ENCODE results near the gene TAS2R40.

The TAS2R40 gene

DNA sequence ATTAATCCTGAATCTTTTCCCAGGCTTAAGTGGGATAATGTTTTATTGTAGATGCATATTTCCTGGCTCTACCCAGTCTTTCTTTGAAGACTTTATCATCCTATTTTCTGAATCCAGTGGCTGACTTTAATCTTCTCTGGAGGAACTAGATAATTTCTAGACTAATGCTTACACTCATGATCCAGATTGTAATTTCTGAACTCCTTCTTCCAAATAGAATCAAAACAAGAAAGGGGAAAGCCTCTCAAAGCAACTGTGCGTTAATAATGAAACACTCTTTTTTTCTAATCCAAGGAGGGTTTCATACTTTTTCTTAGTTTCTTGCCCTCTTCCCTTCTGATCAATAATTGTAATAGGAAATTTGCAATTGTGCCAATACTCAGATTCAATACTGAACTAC is 49.4 kb downstream of the TAS2R40 start:
- Histone ChIP-seq H3K36me3 (ENCODE audit: insufficient read depth, low read length) (peaks cover 30% of the 10 kb centered on the region), H3K27ac (ENCODE audit: low read depth, low read length) (no peak overlapping the region), H3K27me3 (ENCODE audit: control insufficient read depth in 1 of 2, insufficient read depth in 2 of 2, low read length in 2 of 2) (no peaks in the 10 kb centered on the region), H3K4me1 (ENCODE audit: insufficient read depth, low read length) (no peaks in the 10 kb centered on the region), H3K9ac (ENCODE audit: low read length) (no peak overlapping the region), H3K9me3 (ENCODE audit: low read length) (no peaks in the 10 kb centered on the region), H3K4me3 (ENCODE audit: low read depth in 1 of 2, low read length in 2 of 2) (no peak overlapping the region)
